SK-N-SH treated with all-trans-retinoic acid at 6 μM for 48 hours (cell line): ENCODE measurements around the gene TP53BP2.
A peak's percentile ranks its signal among the peaks of the same experiment; 100 is the strongest.

Experiments used
- ATAC-seq: fragments of 200-7000 bp; cut with Tn5 transposase; 3 replicates; pipeline ENCODE4 v1.9.1; 2020; ENCODE audit warnings: mild to moderate bottlenecking, moderate library complexity
- ARNTL ChIP-seq: fragments of 450-650 bp; formaldehyde crosslinking; IDR thresholded peaks from 2 replicates; pipeline ENCODE4 v1.5.0; 2020; ENCODE audit warnings: low read depth, mild to moderate bottlenecking, moderate library complexity, borderline replicate concordance
- BACH2 ChIP-seq: fragments of 250-450 bp; sonication (Bioruptor Pico); IDR thresholded peaks from 2 replicates; pipeline ENCODE4 v1.9.0; 2021; ENCODE audit warnings: mild to moderate bottlenecking, borderline replicate concordance
- CREB5 ChIP-seq: fragments of 250-450 bp; sonication (Bioruptor Pico); IDR thresholded peaks from 2 replicates; pipeline ENCODE4 v1.5.1; 2020; ENCODE audit warnings: low read depth, mild to moderate bottlenecking, moderate library complexity
- CSDC2 ChIP-seq: fragments of 250-450 bp; sonication (Bioruptor Pico); IDR thresholded peaks from 2 replicates; pipeline ENCODE4 v1.5.0; 2020; ENCODE audit warnings: mild to moderate bottlenecking, moderate library complexity
- CSRNP3 ChIP-seq: fragments of 250-450 bp; sonication (Bioruptor Pico); IDR thresholded peaks from 2 replicates; pipeline ENCODE4 v1.5.1; 2021; ENCODE audit warnings: mild to moderate bottlenecking, moderate library complexity
- ESRRG ChIP-seq: fragments of 250-450 bp; sonication (Bioruptor Pico); IDR thresholded peaks from 2 replicates; pipeline ENCODE4 v1.6.1; 2021; ENCODE audit warnings: mild to moderate bottlenecking
- GLIS3 ChIP-seq: fragments of 250-450 bp; sonication (Bioruptor Pico); IDR thresholded peaks from 2 replicates; pipeline ENCODE4 v1.5.0; 2020; ENCODE audit warnings: mild to moderate bottlenecking, moderate library complexity
- ISL1 ChIP-seq: fragments of 250-450 bp; sonication (Bioruptor Pico); IDR thresholded peaks from 2 replicates; pipeline ENCODE4 v2.1.2; 2022; ENCODE audit warnings: mild to moderate bottlenecking, moderate library complexity
- OSR1 ChIP-seq: fragments of 250-450 bp; sonication (Bioruptor Pico); IDR thresholded peaks from 2 replicates; pipeline ENCODE4 v1.8.0; 2022; ENCODE audit warnings: moderate library complexity, mild to moderate bottlenecking, inconsistent platforms
- PATZ1 ChIP-seq: fragments of 250-450 bp; sonication (Bioruptor Pico); IDR thresholded peaks from 2 replicates; pipeline ENCODE4 v1.8.0; 2020; ENCODE audit warnings: mild to moderate bottlenecking, moderate library complexity, borderline replicate concordance
- PPARA ChIP-seq: fragments of 250-450 bp; sonication (Bioruptor Pico); IDR thresholded peaks from 2 replicates; pipeline ENCODE4 v1.5.0; 2020; ENCODE audit warnings: mild to moderate bottlenecking, borderline replicate concordance
- RARB ChIP-seq: fragments of 250-450 bp; sonication (Bioruptor Pico); IDR thresholded peaks from 2 replicates; pipeline ENCODE4 v1.8.0; 2021; ENCODE audit warnings: mild to moderate bottlenecking, moderate library complexity
- SNAI2 ChIP-seq: fragments of 250-450 bp; sonication (Bioruptor Pico); IDR thresholded peaks from 2 replicates; pipeline ENCODE4 v1.5.0; 2020; ENCODE audit warnings: mild to moderate bottlenecking, moderate library complexity
- TCF4 ChIP-seq: fragments of 250-450 bp; sonication (Bioruptor Pico); IDR thresholded peaks from 2 replicates; pipeline ENCODE4 v1.8.0; 2021; ENCODE audit warnings: mild to moderate bottlenecking, moderate library complexity, borderline replicate concordance
- TOX ChIP-seq: fragments of 250-450 bp; sonication (Bioruptor Pico); IDR thresholded peaks from 2 replicates; pipeline ENCODE4 v1.8.0; 2021; ENCODE audit warnings: mild to moderate bottlenecking, moderate library complexity, borderline replicate concordance
- ZC3H10 ChIP-seq: fragments of 250-450 bp; sonication (Bioruptor Pico); IDR thresholded peaks from 2 replicates; pipeline ENCODE4 v1.5.1; 2021; ENCODE audit warnings: mild to moderate bottlenecking, moderate library complexity
- ZFP30 ChIP-seq: fragments of 450-650 bp; formaldehyde crosslinking; IDR thresholded peaks from 2 replicates; pipeline ENCODE4 v1.5.0; 2022; ENCODE audit warnings: mild to moderate bottlenecking, moderate library complexity
- TF ChIP-seq, protein P1 (sequence below): fragments of 250-450 bp; sonication (Bioruptor Pico); IDR thresholded peaks from 2 replicates; pipeline ENCODE4 v1.8.0; 2021; ENCODE audit warnings: low read depth, mild to moderate bottlenecking, moderate library complexity, borderline replicate concordance

The TP53BP2 gene

GRCh38 chr1:223772771-223773160, 73.0 kb downstream of the TP53BP2 start:
- TF ChIP-seq TCF4 (no peak), CSRNP3 (CRISPR knock-in tag) (no peak), CSDC2 (CRISPR knock-in tag) (0 out of 2 replicates have a peak, but pooled peaks have one; percentile 16)
- ATAC-seq = no peak

- ATAC-seq = peak; percentile 86
- TF ChIP-seq TCF4 = no peak
- peak; percentile 10; the same call in 1 of the 2 replicates for TF ChIP-seq RARB (CRISPR knock-in tag)
- no peak for TF ChIP-seq ESRRG (CRISPR knock-in tag)
- TF ChIP-seq CSDC2 (CRISPR knock-in tag) = 0 out of 2 replicates have a peak, but pooled peaks have one; percentile 74
- TF ChIP-seq ISL1 (CRISPR knock-in tag) = peak; percentile 54; the same call in 1 of the 2 replicates
- TF ChIP-seq SNAI2 (CRISPR knock-in tag) = no peak
- no peak for TF ChIP-seq GLIS3 (CRISPR knock-in tag)
- TF ChIP-seq PATZ1 (CRISPR knock-in tag) = peak; percentile 81; the same call in 1 of the 2 replicates
- TF ChIP-seq TOX (CRISPR knock-in tag) = peak; percentile 17; the same call in 1 of the 2 replicates
- peak; percentile 45 for TF ChIP-seq ZC3H10 (CRISPR knock-in tag)
- 0 out of 2 replicates have a peak, but pooled peaks have one; percentile 75 for TF ChIP-seq OSR1
These were observed 73.7 kb downstream of the TP53BP2 start for GRCh38 chr1:223771814-223772770.

GRCh38 chr1:223771469-223771813, 74.3 kb downstream of the TP53BP2 start:
- peak; percentile 61 for ATAC-seq
- no peak for TF ChIP-seq GLIS3 (CRISPR knock-in tag)
- TF ChIP-seq SNAI2 (CRISPR knock-in tag) = peak; percentile 33; the same call in 1 of the 2 replicates

- no peak for ATAC-seq
- TF ChIP-seq ARNTL (no peak), CREB5 (CRISPR knock-in tag) (no peak), OSR1 (no peak)
These were observed 75.0 kb downstream of the TP53BP2 start for GRCh38 chr1:223770621-223771315.

GRCh38 chr1:223765719-223766340, 79.9 kb downstream of the TP53BP2 start:
- no peak for TF ChIP-seq TOX (CRISPR knock-in tag)
- TF ChIP-seq ESRRG (CRISPR knock-in tag) = no peak
- TF ChIP-seq, protein P1, sequence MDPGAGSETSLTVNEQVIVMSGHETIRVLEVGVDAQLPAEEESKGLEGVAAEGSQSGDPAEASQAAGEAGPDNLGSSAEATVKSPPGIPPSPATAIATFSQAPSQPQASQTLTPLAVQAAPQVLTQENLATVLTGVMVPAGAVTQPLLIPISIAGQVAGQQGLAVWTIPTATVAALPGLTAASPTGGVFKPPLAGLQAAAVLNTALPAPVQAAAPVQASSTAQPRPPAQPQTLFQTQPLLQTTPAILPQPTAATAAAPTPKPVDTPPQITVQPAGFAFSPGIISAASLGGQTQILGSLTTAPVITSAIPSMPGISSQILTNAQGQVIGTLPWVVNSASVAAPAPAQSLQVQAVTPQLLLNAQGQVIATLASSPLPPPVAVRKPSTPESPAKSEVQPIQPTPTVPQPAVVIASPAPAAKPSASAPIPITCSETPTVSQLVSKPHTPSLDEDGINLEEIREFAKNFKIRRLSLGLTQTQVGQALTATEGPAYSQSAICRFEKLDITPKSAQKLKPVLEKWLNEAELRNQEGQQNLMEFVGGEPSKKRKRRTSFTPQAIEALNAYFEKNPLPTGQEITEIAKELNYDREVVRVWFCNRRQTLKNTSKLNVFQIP = no peak
- TF ChIP-seq GLIS3 (CRISPR knock-in tag) = no peak
- TF ChIP-seq SNAI2 (CRISPR knock-in tag) = no peak
- TF ChIP-seq BACH2 (CRISPR knock-in tag) = no peak
- no peak for TF ChIP-seq PPARA (CRISPR knock-in tag)
- no peak for TF ChIP-seq ZFP30 (CRISPR knock-in tag)
- ATAC-seq = peak; percentile 4; the same call in 1 of the 3 replicates
